ENCODE measurements around the gene C11orf71. TPM values are rescaled to one million over a fixed set of nuclear protein-coding genes. Genes with fewer than 3 reads are reported as not detected.
A peak's percentile ranks its signal among the peaks of the same experiment; 100 is the strongest.

Gene C11orf71
- total and polyA plus RNA-seq, 9 of the 15 experiments (the other 6 are each of a cell fraction or from before 2014, with no cell fraction given): 2.9 to 15.1 (median 9.1) TPM

GRCh38 chr11:114400216-114400914, at the start of gene C11orf71, which contains the start of gene RBM7 (continued):
- TF ChIP-seq RFX1 (IDR thresholded peaks at IDR 0.05) (no peak), ZNF174 (CRISPR knock-in tag; IDR thresholded peaks at IDR 0.05) (no peak), FOXO4 (CRISPR knock-in tag; IDR thresholded peaks at IDR 0.05) (no peak), BDP1 (IDR thresholded peaks at IDR 0.05; ENCODE audit: insufficient read depth, insufficient read length) (no peak), MTA1 (IDR thresholded peaks at IDR 0.05; ENCODE audit: borderline replicate concordance) (0 out of 2 replicates have a peak, but pooled peaks have one; percentile 36), ZNF551 (CRISPR knock-in tag; IDR thresholded peaks at IDR 0.05) (no peak), MEF2A (IDR thresholded peaks at IDR 0.05; ENCODE audit: control insufficient read depth, low read depth, low read length) (no peak), FOXJ3 (CRISPR knock-in tag; IDR thresholded peaks at IDR 0.05) (no peak), ZNF324 (CRISPR knock-in tag; IDR thresholded peaks at IDR 0.05) (no peak), HDAC1 (IDR thresholded peaks at IDR 0.05) (peak in 1 of 2 experiments; percentile 45; a peak in 2 of 4 replicates), BMI1 (IDR thresholded peaks at IDR 0.05; ENCODE audit: low read length) (no peak)
- TF ChIP-seq, protein P1, sequence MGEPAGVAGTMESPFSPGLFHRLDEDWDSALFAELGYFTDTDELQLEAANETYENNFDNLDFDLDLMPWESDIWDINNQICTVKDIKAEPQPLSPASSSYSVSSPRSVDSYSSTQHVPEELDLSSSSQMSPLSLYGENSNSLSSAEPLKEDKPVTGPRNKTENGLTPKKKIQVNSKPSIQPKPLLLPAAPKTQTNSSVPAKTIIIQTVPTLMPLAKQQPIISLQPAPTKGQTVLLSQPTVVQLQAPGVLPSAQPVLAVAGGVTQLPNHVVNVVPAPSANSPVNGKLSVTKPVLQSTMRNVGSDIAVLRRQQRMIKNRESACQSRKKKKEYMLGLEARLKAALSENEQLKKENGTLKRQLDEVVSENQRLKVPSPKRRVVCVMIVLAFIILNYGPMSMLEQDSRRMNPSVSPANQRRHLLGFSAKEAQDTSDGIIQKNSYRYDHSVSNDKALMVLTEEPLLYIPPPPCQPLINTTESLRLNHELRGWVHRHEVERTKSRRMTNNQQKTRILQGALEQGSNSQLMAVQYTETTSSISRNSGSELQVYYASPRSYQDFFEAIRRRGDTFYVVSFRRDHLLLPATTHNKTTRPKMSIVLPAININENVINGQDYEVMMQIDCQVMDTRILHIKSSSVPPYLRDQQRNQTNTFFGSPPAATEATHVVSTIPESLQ (CRISPR knock-in tag; IDR thresholded peaks at IDR 0.05): no peak
- TF ChIP-seq, protein P2, sequence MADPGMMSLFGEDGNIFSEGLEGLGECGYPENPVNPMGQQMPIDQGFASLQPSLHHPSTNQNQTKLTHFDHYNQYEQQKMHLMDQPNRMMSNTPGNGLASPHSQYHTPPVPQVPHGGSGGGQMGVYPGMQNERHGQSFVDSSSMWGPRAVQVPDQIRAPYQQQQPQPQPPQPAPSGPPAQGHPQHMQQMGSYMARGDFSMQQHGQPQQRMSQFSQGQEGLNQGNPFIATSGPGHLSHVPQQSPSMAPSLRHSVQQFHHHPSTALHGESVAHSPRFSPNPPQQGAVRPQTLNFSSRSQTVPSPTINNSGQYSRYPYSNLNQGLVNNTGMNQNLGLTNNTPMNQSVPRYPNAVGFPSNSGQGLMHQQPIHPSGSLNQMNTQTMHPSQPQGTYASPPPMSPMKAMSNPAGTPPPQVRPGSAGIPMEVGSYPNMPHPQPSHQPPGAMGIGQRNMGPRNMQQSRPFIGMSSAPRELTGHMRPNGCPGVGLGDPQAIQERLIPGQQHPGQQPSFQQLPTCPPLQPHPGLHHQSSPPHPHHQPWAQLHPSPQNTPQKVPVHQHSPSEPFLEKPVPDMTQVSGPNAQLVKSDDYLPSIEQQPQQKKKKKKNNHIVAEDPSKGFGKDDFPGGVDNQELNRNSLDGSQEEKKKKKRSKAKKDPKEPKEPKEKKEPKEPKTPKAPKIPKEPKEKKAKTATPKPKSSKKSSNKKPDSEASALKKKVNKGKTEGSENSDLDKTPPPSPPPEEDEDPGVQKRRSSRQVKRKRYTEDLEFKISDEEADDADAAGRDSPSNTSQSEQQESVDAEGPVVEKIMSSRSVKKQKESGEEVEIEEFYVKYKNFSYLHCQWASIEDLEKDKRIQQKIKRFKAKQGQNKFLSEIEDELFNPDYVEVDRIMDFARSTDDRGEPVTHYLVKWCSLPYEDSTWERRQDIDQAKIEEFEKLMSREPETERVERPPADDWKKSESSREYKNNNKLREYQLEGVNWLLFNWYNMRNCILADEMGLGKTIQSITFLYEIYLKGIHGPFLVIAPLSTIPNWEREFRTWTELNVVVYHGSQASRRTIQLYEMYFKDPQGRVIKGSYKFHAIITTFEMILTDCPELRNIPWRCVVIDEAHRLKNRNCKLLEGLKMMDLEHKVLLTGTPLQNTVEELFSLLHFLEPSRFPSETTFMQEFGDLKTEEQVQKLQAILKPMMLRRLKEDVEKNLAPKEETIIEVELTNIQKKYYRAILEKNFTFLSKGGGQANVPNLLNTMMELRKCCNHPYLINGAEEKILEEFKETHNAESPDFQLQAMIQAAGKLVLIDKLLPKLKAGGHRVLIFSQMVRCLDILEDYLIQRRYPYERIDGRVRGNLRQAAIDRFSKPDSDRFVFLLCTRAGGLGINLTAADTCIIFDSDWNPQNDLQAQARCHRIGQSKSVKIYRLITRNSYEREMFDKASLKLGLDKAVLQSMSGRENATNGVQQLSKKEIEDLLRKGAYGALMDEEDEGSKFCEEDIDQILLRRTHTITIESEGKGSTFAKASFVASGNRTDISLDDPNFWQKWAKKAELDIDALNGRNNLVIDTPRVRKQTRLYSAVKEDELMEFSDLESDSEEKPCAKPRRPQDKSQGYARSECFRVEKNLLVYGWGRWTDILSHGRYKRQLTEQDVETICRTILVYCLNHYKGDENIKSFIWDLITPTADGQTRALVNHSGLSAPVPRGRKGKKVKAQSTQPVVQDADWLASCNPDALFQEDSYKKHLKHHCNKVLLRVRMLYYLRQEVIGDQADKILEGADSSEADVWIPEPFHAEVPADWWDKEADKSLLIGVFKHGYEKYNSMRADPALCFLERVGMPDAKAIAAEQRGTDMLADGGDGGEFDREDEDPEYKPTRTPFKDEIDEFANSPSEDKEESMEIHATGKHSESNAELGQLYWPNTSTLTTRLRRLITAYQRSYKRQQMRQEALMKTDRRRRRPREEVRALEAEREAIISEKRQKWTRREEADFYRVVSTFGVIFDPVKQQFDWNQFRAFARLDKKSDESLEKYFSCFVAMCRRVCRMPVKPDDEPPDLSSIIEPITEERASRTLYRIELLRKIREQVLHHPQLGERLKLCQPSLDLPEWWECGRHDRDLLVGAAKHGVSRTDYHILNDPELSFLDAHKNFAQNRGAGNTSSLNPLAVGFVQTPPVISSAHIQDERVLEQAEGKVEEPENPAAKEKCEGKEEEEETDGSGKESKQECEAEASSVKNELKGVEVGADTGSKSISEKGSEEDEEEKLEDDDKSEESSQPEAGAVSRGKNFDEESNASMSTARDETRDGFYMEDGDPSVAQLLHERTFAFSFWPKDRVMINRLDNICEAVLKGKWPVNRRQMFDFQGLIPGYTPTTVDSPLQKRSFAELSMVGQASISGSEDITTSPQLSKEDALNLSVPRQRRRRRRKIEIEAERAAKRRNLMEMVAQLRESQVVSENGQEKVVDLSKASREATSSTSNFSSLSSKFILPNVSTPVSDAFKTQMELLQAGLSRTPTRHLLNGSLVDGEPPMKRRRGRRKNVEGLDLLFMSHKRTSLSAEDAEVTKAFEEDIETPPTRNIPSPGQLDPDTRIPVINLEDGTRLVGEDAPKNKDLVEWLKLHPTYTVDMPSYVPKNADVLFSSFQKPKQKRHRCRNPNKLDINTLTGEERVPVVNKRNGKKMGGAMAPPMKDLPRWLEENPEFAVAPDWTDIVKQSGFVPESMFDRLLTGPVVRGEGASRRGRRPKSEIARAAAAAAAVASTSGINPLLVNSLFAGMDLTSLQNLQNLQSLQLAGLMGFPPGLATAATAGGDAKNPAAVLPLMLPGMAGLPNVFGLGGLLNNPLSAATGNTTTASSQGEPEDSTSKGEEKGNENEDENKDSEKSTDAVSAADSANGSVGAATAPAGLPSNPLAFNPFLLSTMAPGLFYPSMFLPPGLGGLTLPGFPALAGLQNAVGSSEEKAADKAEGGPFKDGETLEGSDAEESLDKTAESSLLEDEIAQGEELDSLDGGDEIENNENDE (IDR thresholded peaks at IDR 0.05; ENCODE audit: low read depth, low read length): no peak
